Measurements from ENCODE around the gene ULK4. TPM values are rescaled to one million over a fixed set of nuclear protein-coding genes. Genes with fewer than 3 reads are reported as not detected.
"Not testable (repeated sequence)": the region's sequence is repeated elsewhere in the genome, so short reads cannot be mapped to it uniquely, and the experiment has no call there.

Gene ULK4
- total and polyA plus RNA-seq, 10 donors = 2.0 to 33.3 (median 12.9) TPM

DNA sequence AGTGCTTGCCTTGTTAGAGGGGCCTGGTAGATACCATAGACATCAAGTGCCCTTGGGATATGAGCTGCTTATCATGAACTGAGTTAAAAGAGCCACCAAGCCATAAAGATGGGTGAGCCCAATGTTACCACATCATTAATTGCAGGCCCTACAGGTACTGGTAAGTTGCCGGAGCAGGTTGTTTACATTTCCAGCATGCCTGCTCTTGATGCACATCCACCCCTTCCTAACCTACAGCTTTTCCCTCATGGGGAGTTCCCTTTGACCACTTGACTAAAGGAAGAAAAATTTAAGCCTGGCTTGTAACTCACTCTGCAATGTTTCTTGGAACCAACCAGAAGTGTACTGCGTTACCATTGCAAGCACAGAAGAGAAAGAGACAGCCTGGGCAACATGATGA, 24.7 kb upstream of the ULK4 start:
- DNase-seq = no peak
- no peaks in the 10 kb centered on the region for H3K36me3 ChIP-seq
- H3K27me3 ChIP-seq (replicated peaks in 1 of 7) = no peaks in the 10 kb centered on the region
- H3K9me3 ChIP-seq = no peaks in the 10 kb centered on the region
- 94 to 100% (median 94%) methylated on average over 2 of the region's 2 CpGs for WGBS, 5 donors
- intact Hi-C loops (cut with DNase I; ENCODE audit: low total_unique reads) = no loop called here
- no peaks in the 10 kb centered on the region for H3K4me1 ChIP-seq
- H3K27ac ChIP-seq = no peak overlapping the region
- TF ChIP-seq POLR2AphosphoS5 (IDR thresholded peaks at IDR 0.05) (no peak), POLR2A (IDR thresholded peaks at IDR 0.05) (no peak)
- TF ChIP-seq, protein P1, sequence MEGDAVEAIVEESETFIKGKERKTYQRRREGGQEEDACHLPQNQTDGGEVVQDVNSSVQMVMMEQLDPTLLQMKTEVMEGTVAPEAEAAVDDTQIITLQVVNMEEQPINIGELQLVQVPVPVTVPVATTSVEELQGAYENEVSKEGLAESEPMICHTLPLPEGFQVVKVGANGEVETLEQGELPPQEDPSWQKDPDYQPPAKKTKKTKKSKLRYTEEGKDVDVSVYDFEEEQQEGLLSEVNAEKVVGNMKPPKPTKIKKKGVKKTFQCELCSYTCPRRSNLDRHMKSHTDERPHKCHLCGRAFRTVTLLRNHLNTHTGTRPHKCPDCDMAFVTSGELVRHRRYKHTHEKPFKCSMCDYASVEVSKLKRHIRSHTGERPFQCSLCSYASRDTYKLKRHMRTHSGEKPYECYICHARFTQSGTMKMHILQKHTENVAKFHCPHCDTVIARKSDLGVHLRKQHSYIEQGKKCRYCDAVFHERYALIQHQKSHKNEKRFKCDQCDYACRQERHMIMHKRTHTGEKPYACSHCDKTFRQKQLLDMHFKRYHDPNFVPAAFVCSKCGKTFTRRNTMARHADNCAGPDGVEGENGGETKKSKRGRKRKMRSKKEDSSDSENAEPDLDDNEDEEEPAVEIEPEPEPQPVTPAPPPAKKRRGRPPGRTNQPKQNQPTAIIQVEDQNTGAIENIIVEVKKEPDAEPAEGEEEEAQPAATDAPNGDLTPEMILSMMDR (IDR thresholded peaks at IDR 0.05 in 8 of 11, conservative IDR thresholded peaks at IDR 0.05 in 3 of 11) = no peak
- no peak overlapping the region for H3K4me3 ChIP-seq

DNA sequence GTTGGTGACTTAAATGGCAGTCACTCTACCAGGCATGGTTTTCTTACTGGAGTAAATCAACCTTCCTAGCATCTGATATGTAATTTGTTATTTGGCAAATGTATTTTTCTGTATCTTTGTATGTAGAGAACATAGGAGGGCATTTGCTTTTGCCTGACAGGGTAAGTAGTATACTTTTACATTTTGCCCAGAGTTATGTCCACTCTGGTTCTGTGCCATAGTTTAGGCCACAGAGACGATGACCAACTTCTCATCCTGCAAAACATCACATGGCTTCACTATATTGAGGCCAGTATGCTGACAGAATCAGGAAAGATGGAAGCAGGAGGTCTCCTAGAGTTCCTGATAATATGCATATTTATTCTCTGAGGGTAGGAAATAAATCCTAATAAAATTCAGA, 23.1 kb upstream of the ULK4 start:
- no peaks in the 10 kb centered on the region for H3K4me1 ChIP-seq
- WGBS, 5 donors = 62 to 95% (median 82%) methylated on average over 1 of the region's 1 CpG
- intact Hi-C loops (cut with DNase I; ENCODE audit: low total_unique reads) = no loop called here

DNA sequence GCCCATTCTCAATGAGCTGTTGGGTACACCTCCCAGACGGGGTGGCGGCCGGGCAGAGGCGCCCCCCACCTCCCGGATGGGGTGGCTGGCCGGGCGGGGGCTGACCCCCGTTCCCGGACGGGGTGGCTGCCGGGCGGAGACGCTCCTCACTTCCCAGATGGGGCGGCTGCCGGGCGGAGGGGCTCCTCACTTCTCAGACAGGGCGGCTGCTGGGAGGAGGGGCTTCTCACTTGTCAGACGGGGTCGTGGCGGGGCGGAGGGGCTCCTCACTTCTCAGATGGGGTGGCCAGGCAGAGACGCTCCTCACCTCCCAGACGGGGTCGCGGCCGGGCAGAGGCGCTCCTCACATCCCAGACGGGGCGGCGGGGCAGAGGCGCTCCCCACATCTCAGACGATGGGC, 21.2 kb upstream of the ULK4 start:
- H3K27me3 ChIP-seq (replicated peaks in 1 of 7); H3K4me1 ChIP-seq; intact Hi-C loops (cut with DNase I; ENCODE audit: low total_unique reads); DNase-seq; H3K9me3 ChIP-seq; H3K36me3 ChIP-seq; H3K27ac ChIP-seq; H3K4me3 ChIP-seq: not testable (repeated sequence)
- 91 to 98% (median 93%) methylated on average over 11 to 31 of the region's 32 CpGs for whole genome bisulfite sequencing, 5 donors

More for the DNA sequence above, 23.1 kb upstream of the ULK4 start:
- no peak for DNase-seq
- Histone ChIP-seq H3K4me3 (no peak overlapping the region), H3K27me3 (replicated peaks in 1 of 7) (no peaks in the 10 kb centered on the region), H3K27ac (no peak overlapping the region), H3K36me3 (no peaks in the 10 kb centered on the region), H3K9me3 (no peaks in the 10 kb centered on the region)
- TF ChIP-seq POLR2AphosphoS5 (IDR thresholded peaks at IDR 0.05) (no peak), POLR2A (IDR thresholded peaks at IDR 0.05) (no peak)
- TF ChIP-seq, protein P1 (IDR thresholded peaks at IDR 0.05 in 8 of 11, conservative IDR thresholded peaks at IDR 0.05 in 3 of 11) = no peak

DNA sequence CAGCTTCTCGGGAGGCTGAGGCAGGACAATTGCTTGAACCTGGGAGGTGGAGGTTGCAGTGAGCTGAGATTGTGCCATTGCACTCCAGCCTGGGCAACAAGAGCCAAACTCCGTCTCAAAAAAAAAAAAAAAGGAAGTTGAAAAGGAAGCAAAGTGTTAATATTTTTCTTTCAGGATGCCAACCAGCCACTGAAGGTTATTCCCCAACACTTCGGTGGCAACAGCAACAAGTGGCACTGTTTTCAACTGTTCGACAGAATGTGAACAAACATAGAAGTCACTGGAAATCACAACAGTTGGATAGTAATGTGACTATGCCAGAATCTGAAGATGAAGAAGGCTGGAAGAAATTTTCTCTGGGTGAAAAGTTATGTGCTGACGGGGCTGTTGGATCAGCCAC, 15.5 kb upstream of the ULK4 start:
- intact Hi-C loops (cut with DNase I; ENCODE audit: low total_unique reads); H3K27me3 ChIP-seq (replicated peaks in 1 of 7); H3K27ac ChIP-seq; DNase-seq; H3K36me3 ChIP-seq; H3K9me3 ChIP-seq; H3K4me1 ChIP-seq; H3K4me3 ChIP-seq: not testable (repeated sequence)
- 32 to 52% (median 39%) methylated on average over 5 of the region's 5 CpGs for WGBS, 5 donors

DNA sequence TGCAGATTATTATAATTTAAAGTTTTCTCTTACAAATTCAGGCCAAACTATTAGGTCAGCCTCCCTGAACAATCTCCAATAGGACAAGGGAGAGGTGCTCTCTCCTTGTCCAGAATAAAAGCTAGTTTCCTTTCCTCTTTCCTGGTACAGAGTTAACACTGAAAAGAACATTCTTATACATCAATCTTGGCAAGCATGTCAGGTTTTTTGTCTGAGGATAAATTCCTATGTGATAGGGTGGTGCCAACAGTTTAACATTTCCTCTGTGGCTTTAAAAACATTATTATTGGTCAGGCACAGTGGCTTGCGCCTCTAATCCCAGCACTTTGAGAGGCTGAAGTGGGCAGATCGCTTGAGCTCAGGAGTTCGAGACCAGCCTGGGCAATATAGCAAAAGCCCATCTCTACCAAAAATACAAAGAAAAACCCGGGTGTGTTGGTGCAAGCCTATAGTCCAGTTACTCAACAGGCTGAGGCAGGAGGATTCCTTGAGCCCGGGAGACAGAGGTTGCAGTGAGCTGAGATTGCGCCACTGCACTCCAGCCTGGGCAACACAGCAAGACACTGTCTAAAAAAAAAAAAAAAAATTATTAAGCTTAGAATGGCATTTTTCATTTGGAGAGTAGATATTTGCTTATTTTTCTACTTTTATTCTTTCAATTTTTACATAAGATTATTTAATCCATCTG, 13.7 kb upstream of the ULK4 start:
- H3K4me3 ChIP-seq = no peak overlapping the region
- intact Hi-C loops (cut with DNase I; ENCODE audit: low total_unique reads) = no loop called here
- H3K4me1 ChIP-seq = peaks cover 0 to 7% (median 0%) of the 10 kb centered on the region in 6 donors
- no peak overlapping the region for H3K27ac ChIP-seq
- no peaks in the 10 kb centered on the region for H3K27me3 ChIP-seq (replicated peaks in 1 of 7)
- 70 to 91% (median 85%) methylated on average over 6 of the region's 6 CpGs for WGBS, 5 donors
- H3K9me3 ChIP-seq = peaks cover 0 to 9% (median 2%) of the 10 kb centered on the region in 8 donors
- no peaks in the 10 kb centered on the region for H3K36me3 ChIP-seq
- DNase-seq = no peak
- TF ChIP-seq, protein P1 (IDR thresholded peaks at IDR 0.05 in 8 of 11, conservative IDR thresholded peaks at IDR 0.05 in 3 of 11) = no peak
- no peak for TF ChIP-seq POLR2A (IDR thresholded peaks at IDR 0.05)
- TF ChIP-seq POLR2AphosphoS5 (IDR thresholded peaks at IDR 0.05) = no peak

Data from spleen (tissue), 11 donors.